Body of pancreas (tissue), 4 donors: Measurements from ENCODE around the gene HSF5.

ENCODE experiments used
- POLR2A ChIP-seq, 3 donors: fragments of 450-650 bp; IDR thresholded peaks; one replicate each; pipeline ENCODE4 v1.6.1; 2016; ENCODE audit warnings: antibody characterized with exemption in 3 of 3, mild to moderate bottlenecking in 2 of 3
- TF ChIP-seq, protein P1 (sequence below), 7 experiments: fragments of 450-650 bp in 4 of 7; fragments of 200-600 bp in 3 of 7; sonication (generic) in 3 of 7; IDR thresholded peaks; one replicate each; pipeline ENCODE4 v1.5.1; 2016 to 2019; ENCODE audit warnings: antibody characterized with exemption in 7 of 7

DNA sequence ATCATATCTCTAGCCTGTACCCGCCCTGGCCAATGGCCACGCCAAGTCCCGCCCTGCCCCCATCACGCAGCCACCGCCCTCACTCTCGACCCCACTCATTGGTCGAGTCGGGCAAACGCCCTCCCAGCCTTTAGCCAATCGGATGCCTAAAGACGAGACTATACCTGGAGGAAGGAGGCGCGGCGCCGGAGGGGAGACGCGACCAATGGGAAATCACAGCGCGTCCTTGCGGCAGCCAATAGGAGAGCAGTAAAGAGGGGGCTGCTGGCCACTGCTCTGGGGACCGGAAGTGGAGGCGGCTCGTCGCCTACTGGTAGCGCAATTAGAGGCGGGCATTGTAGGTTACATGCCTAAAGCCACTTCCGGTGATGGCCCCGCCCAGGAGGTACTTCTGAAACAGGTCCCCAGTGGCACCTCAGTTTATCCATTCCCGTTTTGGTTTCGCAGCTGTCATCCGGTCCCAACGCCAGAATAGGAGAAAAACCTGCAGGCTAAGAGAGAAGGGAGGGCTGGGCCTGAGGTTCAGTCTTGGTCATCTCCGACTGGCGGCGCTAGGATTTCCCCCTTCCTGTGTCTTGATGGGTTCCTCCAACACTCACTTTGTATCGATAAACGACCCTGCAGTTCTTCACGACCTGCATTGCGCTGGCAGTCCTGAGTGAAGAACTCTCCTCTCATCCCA is 29.9 kb upstream of the HSF5 start:
- TF ChIP-seq, protein P1, sequence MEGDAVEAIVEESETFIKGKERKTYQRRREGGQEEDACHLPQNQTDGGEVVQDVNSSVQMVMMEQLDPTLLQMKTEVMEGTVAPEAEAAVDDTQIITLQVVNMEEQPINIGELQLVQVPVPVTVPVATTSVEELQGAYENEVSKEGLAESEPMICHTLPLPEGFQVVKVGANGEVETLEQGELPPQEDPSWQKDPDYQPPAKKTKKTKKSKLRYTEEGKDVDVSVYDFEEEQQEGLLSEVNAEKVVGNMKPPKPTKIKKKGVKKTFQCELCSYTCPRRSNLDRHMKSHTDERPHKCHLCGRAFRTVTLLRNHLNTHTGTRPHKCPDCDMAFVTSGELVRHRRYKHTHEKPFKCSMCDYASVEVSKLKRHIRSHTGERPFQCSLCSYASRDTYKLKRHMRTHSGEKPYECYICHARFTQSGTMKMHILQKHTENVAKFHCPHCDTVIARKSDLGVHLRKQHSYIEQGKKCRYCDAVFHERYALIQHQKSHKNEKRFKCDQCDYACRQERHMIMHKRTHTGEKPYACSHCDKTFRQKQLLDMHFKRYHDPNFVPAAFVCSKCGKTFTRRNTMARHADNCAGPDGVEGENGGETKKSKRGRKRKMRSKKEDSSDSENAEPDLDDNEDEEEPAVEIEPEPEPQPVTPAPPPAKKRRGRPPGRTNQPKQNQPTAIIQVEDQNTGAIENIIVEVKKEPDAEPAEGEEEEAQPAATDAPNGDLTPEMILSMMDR (IDR thresholded peaks at IDR 0.05) = peak in 2 of 7 experiments; percentile 12 to 24
- peak; percentile 33 to 83 (median 69) for TF ChIP-seq POLR2A (IDR thresholded peaks at IDR 0.05)
